ENCODE measurements around the gene CFAP69. TPM values are rescaled to one million over a fixed set of nuclear protein-coding genes. Genes with fewer than 3 reads are reported as not detected.

CFAP69 gene
- total and polyA plus RNA-seq, 2 of the 8 experiments (the other 6 are each of a cell fraction or from before 2014, with no cell fraction given), result 1.00 to 3.8 TPM

DNA sequence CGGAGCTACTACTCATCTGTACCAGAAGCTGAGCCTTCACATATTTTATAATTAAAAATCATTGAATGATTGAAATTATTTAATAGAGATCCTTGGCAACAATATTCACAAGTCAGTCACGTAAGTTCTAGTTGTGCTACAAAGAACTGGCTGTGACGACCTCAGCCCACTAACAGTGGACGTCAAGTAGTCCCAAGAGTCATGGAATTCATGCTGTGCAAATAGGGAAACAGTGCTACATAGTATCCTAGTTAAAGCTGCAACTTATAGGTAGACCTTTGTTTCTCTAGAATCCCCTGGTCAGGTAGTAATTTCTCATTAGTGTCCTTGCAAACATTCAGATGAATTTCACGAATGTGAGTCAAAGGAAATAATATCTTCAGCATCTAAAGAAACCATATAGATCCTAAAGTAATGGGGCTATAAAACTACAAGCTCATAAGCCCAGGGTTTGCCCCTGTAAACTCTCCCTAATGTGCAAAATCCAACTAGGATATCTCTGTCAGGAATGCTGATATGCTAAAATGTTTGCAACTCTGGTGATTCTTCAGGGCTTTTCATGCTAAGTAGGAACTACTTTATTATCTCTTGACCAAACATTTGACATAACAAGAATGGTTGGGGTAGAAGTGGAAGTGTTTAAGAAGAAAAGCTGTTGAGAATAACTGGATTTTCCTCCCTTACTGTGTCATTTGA lies 31.2 kb downstream of the CFAP69 start (continued):
- TF ChIP-seq CHD7 (IDR thresholded peaks at IDR 0.05; ENCODE audit: insufficient replicate concordance, low read length) (no peak), RNF2 (IDR thresholded peaks at IDR 0.05; ENCODE audit: borderline replicate concordance, low read depth, low read length, missing control alignments, poor library complexity, severe bottlenecking) (no peak), SP2 (IDR thresholded peaks at IDR 0.05; ENCODE audit: low read length) (no peak), SRF (IDR thresholded peaks at IDR 0.05; ENCODE audit: low read depth, low read length) (no peak), ASH2L (IDR thresholded peaks at IDR 0.05; ENCODE audit: low read length) (no peak), CREB1 (IDR thresholded peaks at IDR 0.05) (no peak), SP1 (IDR thresholded peaks at IDR 0.05; ENCODE audit: low read depth, low read length) (no peak)
- TF ChIP-seq, protein P1, sequence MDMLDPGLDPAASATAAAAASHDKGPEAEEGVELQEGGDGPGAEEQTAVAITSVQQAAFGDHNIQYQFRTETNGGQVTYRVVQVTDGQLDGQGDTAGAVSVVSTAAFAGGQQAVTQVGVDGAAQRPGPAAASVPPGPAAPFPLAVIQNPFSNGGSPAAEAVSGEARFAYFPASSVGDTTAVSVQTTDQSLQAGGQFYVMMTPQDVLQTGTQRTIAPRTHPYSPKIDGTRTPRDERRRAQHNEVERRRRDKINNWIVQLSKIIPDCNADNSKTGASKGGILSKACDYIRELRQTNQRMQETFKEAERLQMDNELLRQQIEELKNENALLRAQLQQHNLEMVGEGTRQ (IDR thresholded peaks at IDR 0.05; ENCODE audit: low read length), result no peak
- TF ChIP-seq, protein P2, sequence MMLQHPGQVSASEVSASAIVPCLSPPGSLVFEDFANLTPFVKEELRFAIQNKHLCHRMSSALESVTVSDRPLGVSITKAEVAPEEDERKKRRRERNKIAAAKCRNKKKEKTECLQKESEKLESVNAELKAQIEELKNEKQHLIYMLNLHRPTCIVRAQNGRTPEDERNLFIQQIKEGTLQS (IDR thresholded peaks at IDR 0.05; ENCODE audit: insufficient read depth, low read depth, low read length), result no peak
